H9 (cell line): ENCODE data around the gene SLC6A7. TPM values are rescaled to one million over a fixed set of nuclear protein-coding genes. Genes with fewer than 3 reads are reported as not detected.

Source experiments
- DNase-seq: peaks from one replicate; pipeline ENCODE4 v3.0.0-alpha.2; 2017
- H2AFZ ChIP-seq: one replicate; pipeline ENCODE4 v1.6.1; 2013; ENCODE audit warnings: mild to moderate bottlenecking, low read length, control low read depth, moderate library complexity
- H2AK5ac ChIP-seq: 2 replicates; pipeline ENCODE4 v1.6.1; 2013; ENCODE audit warnings: low read length, control low read depth, mixed read lengths; ENCODE audit not compliant: insufficient read length
- H2BK120ac ChIP-seq: one replicate; pipeline ENCODE4 v1.6.1; 2013; ENCODE audit warnings: low read depth, mild to moderate bottlenecking, low read length, control low read depth, inconsistent platforms; ENCODE audit not compliant: poor library complexity, severe bottlenecking
- H2BK12ac ChIP-seq: 2 replicates; pipeline ENCODE4 v1.6.1; 2013; ENCODE audit warnings: low read length, control low read depth, mixed read lengths, low read depth; ENCODE audit not compliant: insufficient read length
- H2BK15ac ChIP-seq: 2 replicates; pipeline ENCODE4 v1.6.1; 2013; ENCODE audit warnings: low read depth, low read length, control low read depth
- H2BK20ac ChIP-seq: one replicate; pipeline ENCODE4 v1.6.1; 2013; ENCODE audit warnings: low read depth, mild to moderate bottlenecking, low read length, control low read depth, inconsistent platforms; ENCODE audit not compliant: poor library complexity, severe bottlenecking
- H2BK5ac ChIP-seq: 2 replicates; pipeline ENCODE4 v1.6.1; 2013; ENCODE audit warnings: low read length, control low read depth, mixed read lengths; ENCODE audit not compliant: insufficient read length
- H3K14ac ChIP-seq: 2 replicates; pipeline ENCODE4 v1.6.1; 2013; ENCODE audit warnings: low read length, control low read depth; ENCODE audit not compliant: insufficient read depth
- H3K18ac ChIP-seq: 2 replicates; pipeline ENCODE4 v1.6.1; 2013; ENCODE audit warnings: low read depth, mild to moderate bottlenecking, mixed read lengths, low read length, control low read depth; ENCODE audit not compliant: insufficient read length
- H3K23ac ChIP-seq: 2 replicates; pipeline ENCODE4 v1.6.1; 2013; ENCODE audit warnings: low read length, control low read depth, mixed read lengths, low read depth; ENCODE audit not compliant: insufficient read length
- H3K23me2 ChIP-seq: 2 replicates; pipeline ENCODE4 v1.6.1; 2013; ENCODE audit warnings: low read depth, mild to moderate bottlenecking, mixed read lengths, low read length, control low read depth; ENCODE audit not compliant: insufficient read length, poor library complexity, severe bottlenecking
- H3K27ac ChIP-seq: 2 replicates; pipeline ENCODE4 v1.5.1; 2013; ENCODE audit warnings: low read length, control low read depth, mixed read lengths, low read depth; ENCODE audit not compliant: insufficient read length
- H3K27me3 ChIP-seq: 2 replicates; pipeline ENCODE4 v1.6.1; 2013; ENCODE audit warnings: low read length, control low read depth, inconsistent platforms; ENCODE audit not compliant: insufficient read depth
- H3K4ac ChIP-seq: 2 replicates; pipeline ENCODE4 v1.6.1; 2013; ENCODE audit warnings: low read depth, mild to moderate bottlenecking, control low read depth, inconsistent platforms, low read length, moderate library complexity
- H3K4me1 ChIP-seq: 2 replicates; pipeline ENCODE4 v1.6.1; 2013; ENCODE audit warnings: low read length, control low read depth, inconsistent platforms; ENCODE audit not compliant: insufficient read depth
- H3K4me2 ChIP-seq: 2 replicates; pipeline ENCODE4 v1.6.1; 2013; ENCODE audit warnings: low read length, control low read depth, mixed read lengths; ENCODE audit not compliant: insufficient read length, insufficient read depth
- H3K56ac ChIP-seq: 2 replicates; pipeline ENCODE4 v1.6.1; 2013; ENCODE audit warnings: low read depth, mild to moderate bottlenecking, mixed read lengths, low read length, control low read depth; ENCODE audit not compliant: insufficient read length
- H3K79me1 ChIP-seq: 2 replicates; pipeline ENCODE4 v1.6.1; 2013; ENCODE audit warnings: low read depth, mild to moderate bottlenecking, moderate library complexity, low read length, control low read depth, inconsistent platforms; ENCODE audit not compliant: insufficient read depth, poor library complexity, severe bottlenecking
- H3K79me2 ChIP-seq: 2 replicates; pipeline ENCODE4 v1.6.1; 2013; ENCODE audit warnings: low read length, control low read depth, inconsistent platforms; ENCODE audit not compliant: insufficient read depth
- H3K9ac ChIP-seq: 2 replicates; pipeline ENCODE4 v1.6.1; 2013; ENCODE audit warnings: low read length, control low read depth, mixed read lengths; ENCODE audit not compliant: insufficient read length; ENCODE audit errors: extremely low read depth
- H3K9me3 ChIP-seq: one replicate; pipeline ENCODE4 v1.6.1; 2013; ENCODE audit warnings: low read depth, low read length, inconsistent platforms; ENCODE audit not compliant: control insufficient read depth
- H3T11ph ChIP-seq: one replicate; pipeline ENCODE4 v1.6.1; 2013; ENCODE audit warnings: mild to moderate bottlenecking, low read length, control low read depth, inconsistent platforms
- H4K20me1 ChIP-seq: one replicate; pipeline ENCODE4 v1.6.1; 2013; ENCODE audit not compliant: control insufficient read depth, insufficient read length, insufficient read depth
- H4K5ac ChIP-seq: 2 replicates; pipeline ENCODE4 v1.6.1; 2013; ENCODE audit warnings: low read depth, mild to moderate bottlenecking, mixed read lengths, low read length, control low read depth; ENCODE audit not compliant: insufficient read length
- H4K8ac ChIP-seq: replicated peaks from 2 replicates; pipeline ENCODE4 v1.6.1; 2013; ENCODE audit warnings: low read length, control low read depth, mixed read lengths, low read depth; ENCODE audit not compliant: insufficient read length
- H4K91ac ChIP-seq: 2 replicates; pipeline ENCODE4 v1.6.1; 2013; ENCODE audit warnings: low read depth, mild to moderate bottlenecking, moderate library complexity, mixed read lengths, low read length, control low read depth; ENCODE audit not compliant: insufficient read length
- H3K27ac Mint-ChIP-seq, 3 experiments: 2 replicates in 2 of 3; 3 replicates in 1 of 3; pipeline ENCODE4 v1.8.0; 2020 to 2021; ENCODE audit warnings: mixed read lengths in 3 of 3, mild to moderate bottlenecking in 1 of 3, moderate library complexity in 1 of 3
- H3K27me3 Mint-ChIP-seq: 2 replicates; pipeline ENCODE4 v1.8.0; 2021; ENCODE audit warnings: low read depth, mild to moderate bottlenecking, moderate library complexity, mixed read lengths
- H3K36me3 Mint-ChIP-seq, 3 experiments: 2 replicates in 2 of 3; 3 replicates in 1 of 3; pipeline ENCODE4 v1.8.0; 2020 to 2021; ENCODE audit warnings: low read depth in 3 of 3, mixed read lengths in 3 of 3; ENCODE audit not compliant: insufficient read depth in 1 of 3
- H3K4me1 Mint-ChIP-seq, 2 experiments: 2 replicates each; pipeline ENCODE4 v1.8.0; 2020; ENCODE audit warnings: mixed read lengths in 2 of 2
- H3K4me3 Mint-ChIP-seq, 2 experiments: 2 replicates in 1 of 2; 3 replicates in 1 of 2; pipeline ENCODE4 v1.8.0; 2020 to 2021; ENCODE audit warnings: mild to moderate bottlenecking in 2 of 2, mixed read lengths in 2 of 2, moderate library complexity in 1 of 2
- H3K9me3 Mint-ChIP-seq, 2 experiments: 2 replicates in 1 of 2; 3 replicates in 1 of 2; pipeline ENCODE4 v1.8.0; 2020; ENCODE audit warnings: mild to moderate bottlenecking in 2 of 2, mixed read lengths in 2 of 2, moderate library complexity in 1 of 2
- WGBS: extraction: QIAGEN DNeasy Blood & Tissue Kit; methylation state at CpG from one replicate; pipeline ENCODE4 v1.1.7; 2013; ENCODE audit warnings: missing lambda C conversion rate, low lambda C conversion rate, mixed read lengths; ENCODE audit not compliant: insufficient read length; ENCODE audit errors: extremely low coverage; 5-methylcytosine and 5-hydroxymethylcytosine counted together
- total RNA-seq: library from RNA; stranded (reverse); gene quantifications from 2 replicates; pipeline ENCODE4 v1.2.1, GENCODE V29; 2021
- TF ChIP-seq, protein P1 (sequence below): fragments of 200-600 bp; sonication (generic); conservative IDR thresholded peaks from 3 replicates; pipeline ENCODE4 v1.8.0; 2021; ENCODE audit warnings: antibody characterized with exemption, mild to moderate bottlenecking

Gene SLC6A7
- total RNA-seq, 1 experiment from 2014 or later = not detected

GRCh38 chr5:150162142-150162513, 27.7 kb upstream of the SLC6A7 start:
- Histone ChIP-seq H3K4me2 (no peak overlapping the region), H4K5ac (no peak overlapping the region), H3K4ac (no peak overlapping the region), H4K91ac (no peak overlapping the region), H3K14ac (no peak overlapping the region), H2BK15ac (no peak overlapping the region), H3K27ac (no peak overlapping the region), H3K9ac (no peak overlapping the region), H4K8ac (no peak overlapping the region), H2AFZ (no peak overlapping the region), H4K20me1 (no peaks in the 10 kb centered on the region), H3K56ac (no peak overlapping the region), H3K23me2 (no peaks in the 10 kb centered on the region), H2BK120ac (no peak overlapping the region), H2AK5ac (no peak overlapping the region), H3K27me3 (peaks cover 23% of the 10 kb centered on the region; the same call in 1 of the 2 replicates), H3K4me1 (no peaks in the 10 kb centered on the region), H3K18ac (no peak overlapping the region), H3T11ph (no peak overlapping the region), H2BK5ac (no peak overlapping the region), H2BK12ac (no peak overlapping the region), H3K79me1 (no peaks in the 10 kb centered on the region), H3K9me3 (no peaks in the 10 kb centered on the region), H2BK20ac (no peak overlapping the region), H3K23ac (no peak overlapping the region), H3K79me2 (no peaks in the 10 kb centered on the region)
- TF ChIP-seq, protein P1, sequence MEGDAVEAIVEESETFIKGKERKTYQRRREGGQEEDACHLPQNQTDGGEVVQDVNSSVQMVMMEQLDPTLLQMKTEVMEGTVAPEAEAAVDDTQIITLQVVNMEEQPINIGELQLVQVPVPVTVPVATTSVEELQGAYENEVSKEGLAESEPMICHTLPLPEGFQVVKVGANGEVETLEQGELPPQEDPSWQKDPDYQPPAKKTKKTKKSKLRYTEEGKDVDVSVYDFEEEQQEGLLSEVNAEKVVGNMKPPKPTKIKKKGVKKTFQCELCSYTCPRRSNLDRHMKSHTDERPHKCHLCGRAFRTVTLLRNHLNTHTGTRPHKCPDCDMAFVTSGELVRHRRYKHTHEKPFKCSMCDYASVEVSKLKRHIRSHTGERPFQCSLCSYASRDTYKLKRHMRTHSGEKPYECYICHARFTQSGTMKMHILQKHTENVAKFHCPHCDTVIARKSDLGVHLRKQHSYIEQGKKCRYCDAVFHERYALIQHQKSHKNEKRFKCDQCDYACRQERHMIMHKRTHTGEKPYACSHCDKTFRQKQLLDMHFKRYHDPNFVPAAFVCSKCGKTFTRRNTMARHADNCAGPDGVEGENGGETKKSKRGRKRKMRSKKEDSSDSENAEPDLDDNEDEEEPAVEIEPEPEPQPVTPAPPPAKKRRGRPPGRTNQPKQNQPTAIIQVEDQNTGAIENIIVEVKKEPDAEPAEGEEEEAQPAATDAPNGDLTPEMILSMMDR = no peak
- Mint-ChIP-seq H3K27me3 (peaks cover 66% of the 10 kb centered on the region), H3K4me1 (peaks cover 12 to 18% of the 10 kb centered on the region in 2 experiments), H3K27ac (no peak overlapping the region; a peak in 1 of 7 replicates), H3K4me3 (no peak overlapping the region), H3K36me3 (no peaks in the 10 kb centered on the region), H3K9me3 (peaks cover 0 to 6% of the 10 kb centered on the region in 2 experiments; a peak in 2 of 5 replicates)
- no peak for DNase-seq
- no CpG with 5 or more reads among the region's 3 CpGs for WGBS
